Colonic mucosa (tissue), 4 donors: ENCODE data around the gene SMCR8. TPM values are rescaled to one million over a fixed set of nuclear protein-coding genes. Genes with fewer than 3 reads are reported as not detected.

Experiments
- DNase-seq: peaks from one replicate; pipeline ENCODE4 v3.0.0-alpha.2; 2020
- H3K27ac ChIP-seq: fragments of 200-600 bp; one replicate; pipeline ENCODE4 v1.8.0; 2021
- H3K27me3 ChIP-seq: fragments of 200-600 bp; one replicate; pipeline ENCODE4 v1.8.0; 2021
- H3K36me3 ChIP-seq: fragments of 200-600 bp; one replicate; pipeline ENCODE4 v1.8.0; 2021
- H3K4me1 ChIP-seq: fragments of 200-600 bp; one replicate; pipeline ENCODE4 v1.8.0; 2021; ENCODE audit warnings: mild to moderate bottlenecking
- H3K4me3 ChIP-seq: fragments of 200-600 bp; one replicate; pipeline ENCODE4 v1.8.0; 2021
- H3K9ac ChIP-seq, 2 donors: one replicate each; pipeline ENCODE4 v1.7.0; 2013; ENCODE audit warnings: control low read depth in 2 of 2, low read depth in 2 of 2, low read length in 2 of 2
- H3K9me3 ChIP-seq: fragments of 200-600 bp; one replicate; pipeline ENCODE4 v1.8.0; 2021
- CTCF ChIP-seq: fragments of 200-600 bp; IDR thresholded peaks from one replicate; pipeline ENCODE4 v1.8.0; 2022; ENCODE audit warnings: antibody characterized with exemption, mild to moderate bottlenecking
- intact Hi-C: fragments of 100-400 bp; cut with DNase I; formaldehyde crosslinking; loops from one replicate; pipeline ENCODE4 v1.14.1; 2022
- total RNA-seq, 2 donors: library from RNA; stranded (reverse); fragmentation: NEBNext Ultra II Directional in 1 of 2; extraction: Animal tissue kit (Norgen Biotek cat#: 25700) in 1 of 2; gene quantifications; one replicate each; pipeline ENCODE4 v1.2.1, GENCODE V29; 2021
- donor health status: healthy.
- donor health status: DM: no; HTN: no; CAD: no.
- donor health status: DM: no; HTN: no; CAD: no.

The SMCR8 gene
- total RNA-seq, 2 donors from 2014 or later = 20.5 to 21.4 TPM

GRCh38 chr17:18319604-18320256 lies 4.6 kb downstream of the SMCR8 start:
- Histone ChIP-seq H3K9me3 (no peaks in the 10 kb centered on the region), H3K9ac (no peak overlapping the region), H3K27me3 (no peaks in the 10 kb centered on the region), H3K4me3 (no peak overlapping the region), H3K27ac (no peak overlapping the region), H3K4me1 (peaks cover 37% of the 10 kb centered on the region), H3K36me3 (peaks cover 8% of the 10 kb centered on the region)
- intact Hi-C loops = loop anchor here (5.0 kb wide), 1 partner anchor 72 kb away; no protein-coding TSS in a partner anchor
- no peak for DNase-seq
- TF ChIP-seq CTCF = no peak

GRCh38 chr17:18320301-18320700 lies 5.2 kb downstream of the SMCR8 start:
- Histone ChIP-seq H3K9ac (no peak overlapping the region), H3K4me3 (no peak overlapping the region), H3K27me3 (no peaks in the 10 kb centered on the region), H3K36me3 (peaks cover 8% of the 10 kb centered on the region), H3K9me3 (no peaks in the 10 kb centered on the region), H3K27ac (no peak overlapping the region), H3K4me1 (peaks cover 37% of the 10 kb centered on the region)
- TF ChIP-seq CTCF = no peak
- intact Hi-C loops = no loop called here
- DNase-seq = no peak

GRCh38 chr17:18321309-18321708 lies 6.2 kb downstream of the SMCR8 start:
- Histone ChIP-seq H3K9ac (no peak overlapping the region), H3K4me1 (peaks cover 30% of the 10 kb centered on the region), H3K4me3 (no peak overlapping the region), H3K27me3 (no peaks in the 10 kb centered on the region), H3K27ac (no peak overlapping the region), H3K36me3 (peaks cover 8% of the 10 kb centered on the region), H3K9me3 (no peaks in the 10 kb centered on the region)
- TF ChIP-seq CTCF = no peak
- intact Hi-C loops = no loop called here
- no peak for DNase-seq

- Histone ChIP-seq H3K9ac (no peak overlapping the region), H3K4me1 (peaks cover 22% of the 10 kb centered on the region), H3K36me3 (peaks cover 8% of the 10 kb centered on the region), H3K27ac (no peak overlapping the region), H3K27me3 (no peaks in the 10 kb centered on the region), H3K4me3 (no peak overlapping the region), H3K9me3 (no peaks in the 10 kb centered on the region)
- intact Hi-C loops = no loop called here
- TF ChIP-seq CTCF = no peak
- no peak for DNase-seq
Measured at GRCh38 chr17:18322522-18322921, 7.4 kb downstream of the SMCR8 start.

GRCh38 chr17:18323007-18323406 lies 7.9 kb downstream of the SMCR8 start:
- Histone ChIP-seq H3K4me3 (no peak overlapping the region), H3K27me3 (no peaks in the 10 kb centered on the region), H3K27ac (no peak overlapping the region), H3K36me3 (peaks cover 4% of the 10 kb centered on the region), H3K4me1 (peaks cover 17% of the 10 kb centered on the region), H3K9me3 (no peaks in the 10 kb centered on the region), H3K9ac (no peak overlapping the region)
- no peak for DNase-seq
- no peak for TF ChIP-seq CTCF
- intact Hi-C loops = no loop called here
